Mammary epithelial cell (primary cell): ENCODE results near the gene CYP4B1.

ENCODE experiments used
- EZH2 ChIP-seq: IDR thresholded peaks from 2 replicates; pipeline ENCODE4 v1.6.1; 2012; ENCODE audit warnings: low read length, inconsistent platforms, borderline replicate concordance
- TF ChIP-seq, protein P1 (sequence below), 2 donors: IDR thresholded peaks in 1 of 2; conservative IDR thresholded peaks in 1 of 2; 2 replicates each; pipeline ENCODE4 v1.5.1; 2011 to 2012; ENCODE audit warnings: inconsistent platforms in 2 of 2, low read length in 2 of 2, mild to moderate bottlenecking in 2 of 2, control low read depth in 1 of 2, low read depth in 1 of 2; ENCODE audit not compliant: insufficient read depth in 1 of 2; ENCODE audit errors: extremely low read depth in 1 of 2

DNA sequence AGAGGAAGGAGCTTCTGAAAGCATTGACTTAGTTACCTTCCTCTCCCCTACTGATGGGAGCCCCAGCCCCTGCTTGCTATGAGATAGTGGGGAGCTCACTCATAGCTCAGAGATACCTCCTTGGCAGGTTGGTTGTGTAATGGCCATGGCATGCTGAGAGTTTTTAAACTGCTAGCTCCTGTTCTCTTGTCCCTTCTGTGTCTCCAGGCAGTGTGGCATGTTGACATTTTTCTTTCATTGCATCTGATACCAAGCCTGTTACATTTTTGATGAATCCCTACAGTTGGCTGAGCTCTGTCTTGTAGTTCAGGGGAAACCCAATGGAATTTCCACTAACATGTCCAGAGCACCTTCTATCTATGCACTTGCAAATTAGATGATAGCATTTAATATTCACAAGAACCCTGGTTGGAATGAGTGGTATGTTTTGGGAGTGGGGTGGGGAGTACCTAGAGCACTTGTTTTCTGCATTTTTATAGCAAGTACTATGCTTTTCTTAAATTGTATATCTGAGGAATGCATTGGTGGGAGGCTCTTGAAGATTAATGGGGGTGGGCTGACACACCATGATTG, 40.8 kb upstream of the CYP4B1 start:
- TF ChIP-seq, protein P1, sequence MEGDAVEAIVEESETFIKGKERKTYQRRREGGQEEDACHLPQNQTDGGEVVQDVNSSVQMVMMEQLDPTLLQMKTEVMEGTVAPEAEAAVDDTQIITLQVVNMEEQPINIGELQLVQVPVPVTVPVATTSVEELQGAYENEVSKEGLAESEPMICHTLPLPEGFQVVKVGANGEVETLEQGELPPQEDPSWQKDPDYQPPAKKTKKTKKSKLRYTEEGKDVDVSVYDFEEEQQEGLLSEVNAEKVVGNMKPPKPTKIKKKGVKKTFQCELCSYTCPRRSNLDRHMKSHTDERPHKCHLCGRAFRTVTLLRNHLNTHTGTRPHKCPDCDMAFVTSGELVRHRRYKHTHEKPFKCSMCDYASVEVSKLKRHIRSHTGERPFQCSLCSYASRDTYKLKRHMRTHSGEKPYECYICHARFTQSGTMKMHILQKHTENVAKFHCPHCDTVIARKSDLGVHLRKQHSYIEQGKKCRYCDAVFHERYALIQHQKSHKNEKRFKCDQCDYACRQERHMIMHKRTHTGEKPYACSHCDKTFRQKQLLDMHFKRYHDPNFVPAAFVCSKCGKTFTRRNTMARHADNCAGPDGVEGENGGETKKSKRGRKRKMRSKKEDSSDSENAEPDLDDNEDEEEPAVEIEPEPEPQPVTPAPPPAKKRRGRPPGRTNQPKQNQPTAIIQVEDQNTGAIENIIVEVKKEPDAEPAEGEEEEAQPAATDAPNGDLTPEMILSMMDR (conservative IDR thresholded peaks at IDR 0.05 in 1 of 2, IDR thresholded peaks at IDR 0.05 in 1 of 2; ENCODE audit: extremely low read depth in 1 of 2, insufficient read depth in 1 of 2, low read depth in 1 of 2, low read length in 2 of 2), result no peak
- no peak for TF ChIP-seq EZH2
